GM12891 (cell line): ENCODE results near the gene PRR4. TPM values are rescaled to one million over a fixed set of nuclear protein-coding genes. Genes with fewer than 3 reads are reported as not detected.

Source experiments
- DNase-seq: peaks from one replicate; pipeline ENCODE4 v3.0.0; 2011; ENCODE audit warnings: low spot score; ENCODE audit not compliant: insufficient read length
- FAIRE-seq: peaks from 2 replicates; lab custom pipeline; 2011; peaks lifted over from hg19 to GRCh38; lab: Jason Lieb, UNC
- PAX5 ChIP-seq: IDR thresholded peaks from 2 replicates; pipeline ENCODE4 v1.6.1; 2011; ENCODE audit warnings: low read length, moderate library complexity, mild to moderate bottlenecking; ENCODE audit not compliant: insufficient read depth, severe bottlenecking
- POLR2A ChIP-seq: IDR thresholded peaks from 2 replicates; pipeline ENCODE4 v1.6.1; 2011; ENCODE audit warnings: low read depth, low read length, control low read depth
- POLR2AphosphoS5 ChIP-seq: IDR thresholded peaks from 2 replicates; pipeline ENCODE4 v1.6.1; 2011; ENCODE audit warnings: low read depth, low read length, control low read depth
- POU2F2 ChIP-seq: IDR thresholded peaks from 2 replicates; pipeline ENCODE4 v1.6.1; 2011; ENCODE audit warnings: low read depth, mild to moderate bottlenecking, control low read depth, low read length, moderate library complexity
- SPI1 ChIP-seq: IDR thresholded peaks from 2 replicates; pipeline ENCODE4 v1.6.1; 2011; ENCODE audit warnings: low read depth, low read length, control low read depth
- TAF1 ChIP-seq: IDR thresholded peaks from 2 replicates; pipeline ENCODE4 v1.6.1; 2011; ENCODE audit warnings: low read depth, low read length, control low read depth
- polyA plus RNA-seq: library from polyadenylated mRNA; unstranded; fragments of >200 nt; gene quantifications from one replicate; pipeline ENCODE4 v1.2.1, GENCODE V29; 2012; ENCODE audit warnings: low read depth, missing spikeins, inconsistent platforms; ENCODE audit not compliant: missing spikeins

PRR4 gene, protein sequence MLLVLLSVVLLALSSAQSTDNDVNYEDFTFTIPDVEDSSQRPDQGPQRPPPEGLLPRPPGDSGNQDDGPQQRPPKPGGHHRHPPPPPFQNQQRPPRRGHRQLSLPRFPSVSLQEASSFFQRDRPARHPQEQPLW
- 1.9 TPM for polyA plus RNA-seq

DNA sequence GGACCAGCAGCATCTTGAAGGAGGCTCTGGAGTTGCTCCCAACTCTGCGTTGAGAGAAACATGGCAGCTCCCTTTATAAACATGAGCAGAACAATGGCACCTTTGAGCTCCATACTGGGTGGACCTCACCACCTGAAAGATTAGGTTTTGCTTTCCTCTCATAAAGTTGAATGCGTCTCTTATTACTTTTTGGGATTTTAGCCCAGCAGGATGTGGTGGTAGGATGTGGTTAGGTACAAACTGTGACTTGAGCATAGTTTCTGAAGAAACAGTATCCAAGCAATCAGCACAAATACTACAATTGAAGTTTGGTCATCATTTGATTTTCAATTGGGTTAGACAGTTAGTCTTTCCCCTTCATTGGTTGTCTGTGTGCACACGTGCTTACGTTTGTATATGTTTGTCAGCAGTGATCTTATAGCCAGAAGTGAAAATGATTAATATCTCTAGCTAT, at the start of gene PRR4:
TSS of gene PRR4 (minus strand) at position 51 of the 454 bp plus-strand sequence. CDS start at position 13, 38 bp downstream.
- TF ChIP-seq POU2F2 (no peak), SPI1 (no peak), POLR2AphosphoS5 (no peak)
- DNase-seq (no peak), FAIRE-seq (no peak)

DNA sequence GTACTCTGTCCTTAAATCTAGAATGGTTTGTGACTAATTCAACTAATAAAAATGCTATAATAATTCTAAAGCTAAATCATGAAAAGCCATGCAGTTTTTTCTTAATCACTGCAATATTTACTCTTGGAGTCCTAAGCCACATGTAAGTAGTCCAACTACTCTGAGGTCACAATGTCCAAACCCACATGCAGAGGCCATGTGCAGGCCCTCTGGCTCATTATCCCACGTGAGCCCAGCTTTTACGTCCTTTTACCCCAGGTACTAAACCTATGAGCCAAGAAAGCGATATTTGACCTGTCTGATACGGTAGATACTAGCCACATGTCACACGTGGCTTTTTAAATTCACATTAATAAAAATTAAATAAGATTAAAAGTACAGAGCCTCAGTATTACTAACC, 47.6 kb upstream of the PRR4 start:
- no peak for DNase-seq
- no peak for TF ChIP-seq POU2F2
- TF ChIP-seq PAX5 = no peak
- TF ChIP-seq SPI1 = no peak
- no peak for TF ChIP-seq POLR2AphosphoS5
- TF ChIP-seq TAF1 = no peak
- TF ChIP-seq POLR2A = no peak
- no peak for FAIRE-seq

DNA sequence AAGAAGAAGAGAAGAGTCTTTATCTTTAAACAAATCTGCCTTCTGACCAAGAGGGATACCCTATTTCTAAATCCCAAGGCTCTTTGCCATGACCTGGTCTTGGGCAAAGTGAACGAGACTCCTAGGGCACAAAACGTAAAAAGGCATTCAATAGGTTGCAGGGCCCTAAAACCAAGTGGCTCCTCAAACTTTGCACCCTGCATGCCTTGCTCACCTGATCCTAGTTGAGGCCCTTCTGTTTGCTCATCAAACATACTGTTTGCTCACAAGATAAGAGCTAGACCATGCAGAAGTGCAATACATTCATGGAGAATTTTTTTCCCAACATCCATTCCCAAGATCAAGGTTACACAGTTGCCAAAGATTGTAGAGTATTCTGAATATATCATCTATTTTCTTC, 42.7 kb upstream of the PRR4 start:
- DNase-seq (no peak), FAIRE-seq (no peak)
- no peak for TF ChIP-seq POU2F2
- no peak for TF ChIP-seq TAF1
- no peak for TF ChIP-seq POLR2A

DNA sequence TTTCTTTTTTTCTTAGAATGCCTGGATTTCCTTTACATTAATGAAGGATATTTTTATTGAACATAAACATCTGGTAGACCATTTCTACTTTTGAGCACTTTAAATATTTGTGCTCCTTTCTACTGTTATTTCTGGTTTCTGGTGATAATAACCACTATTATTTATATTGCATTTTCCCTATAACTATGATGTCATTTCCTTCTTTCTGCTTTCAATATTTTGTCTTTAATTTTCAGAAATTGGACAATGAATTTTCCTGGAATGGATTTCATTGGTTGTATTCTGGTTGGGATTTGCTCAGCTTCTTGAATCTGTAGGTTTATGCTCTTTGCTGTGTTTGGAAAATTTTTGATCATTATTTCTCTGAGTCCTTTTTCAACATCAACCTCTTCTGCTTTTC, 40.0 kb upstream of the PRR4 start:
- no peak for FAIRE-seq
- no peak for DNase-seq
- no peak for TF ChIP-seq POLR2AphosphoS5
- TF ChIP-seq TAF1 = no peak
- no peak for TF ChIP-seq POU2F2
- no peak for TF ChIP-seq SPI1
- TF ChIP-seq POLR2A = no peak
- TF ChIP-seq PAX5 = no peak

DNA sequence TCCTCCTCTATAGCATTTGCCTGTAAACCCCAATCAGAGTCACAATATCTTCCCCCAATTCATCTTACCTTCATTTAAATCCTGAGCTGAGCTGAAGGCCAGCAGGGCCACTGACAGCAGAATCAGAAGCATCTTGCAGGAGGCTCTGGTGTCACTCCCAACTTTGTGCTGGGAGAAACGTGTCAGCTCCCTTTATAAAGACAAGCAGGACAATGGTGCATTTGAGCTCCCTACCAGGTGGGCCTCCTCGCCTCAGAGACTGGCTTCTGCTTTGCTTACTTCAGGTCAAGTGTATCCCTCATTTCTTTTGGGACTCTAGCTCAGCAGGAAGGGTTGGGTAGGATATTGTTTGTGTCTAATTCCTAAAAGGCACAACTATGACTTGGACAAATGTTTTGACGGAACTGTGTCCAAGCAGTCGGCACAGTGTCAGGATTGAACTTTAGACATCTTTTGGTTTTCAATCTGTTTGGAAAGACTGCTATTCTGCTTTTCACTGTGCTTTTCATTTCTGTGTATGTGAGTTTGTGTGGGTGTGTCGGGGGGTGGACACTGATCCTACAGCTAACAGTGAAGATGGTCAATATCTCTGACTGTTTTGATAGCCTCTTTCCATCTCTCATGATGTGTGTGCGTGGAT, 34.9 kb upstream of the PRR4 start, which contains the start of gene PRH1:
TSS of gene PRH1 (minus strand) at position 170 of the 640 bp plus-strand sequence. CDS start at position 132, 38 bp downstream.
- TF ChIP-seq POLR2A = no peak
- no peak for TF ChIP-seq TAF1
- no peak for TF ChIP-seq PAX5
- TF ChIP-seq SPI1 = no peak
- no peak for TF ChIP-seq POLR2AphosphoS5
- TF ChIP-seq POU2F2 = no peak
- DNase-seq = no peak
- peak; percentile 9 for FAIRE-seq

DNA sequence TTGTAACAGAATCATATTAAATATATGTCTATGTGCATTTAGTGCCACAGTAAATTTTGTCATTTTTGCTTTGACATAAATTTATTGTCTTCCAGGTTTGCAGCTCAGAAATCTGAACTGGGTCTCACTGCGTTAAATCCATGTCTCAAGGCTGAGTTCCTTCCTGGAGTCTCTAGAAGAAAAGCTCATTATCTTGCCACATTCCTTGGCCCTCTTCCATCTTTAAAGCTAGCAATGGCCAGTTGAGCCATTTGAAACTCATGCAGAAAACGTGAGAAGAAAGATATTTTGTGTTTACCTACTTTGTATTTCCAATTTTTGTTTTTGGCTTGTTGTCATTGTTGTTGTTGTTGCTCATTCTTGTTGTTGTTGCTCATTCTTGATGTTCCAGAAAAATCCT, 24.1 kb upstream of the PRR4 start:
- DNase-seq (no peak), FAIRE-seq (no peak)
- no peak for TF ChIP-seq POU2F2
- no peak for TF ChIP-seq PAX5
- no peak for TF ChIP-seq TAF1
- TF ChIP-seq SPI1 = no peak
- no peak for TF ChIP-seq POLR2AphosphoS5
- TF ChIP-seq POLR2A = no peak

DNA sequence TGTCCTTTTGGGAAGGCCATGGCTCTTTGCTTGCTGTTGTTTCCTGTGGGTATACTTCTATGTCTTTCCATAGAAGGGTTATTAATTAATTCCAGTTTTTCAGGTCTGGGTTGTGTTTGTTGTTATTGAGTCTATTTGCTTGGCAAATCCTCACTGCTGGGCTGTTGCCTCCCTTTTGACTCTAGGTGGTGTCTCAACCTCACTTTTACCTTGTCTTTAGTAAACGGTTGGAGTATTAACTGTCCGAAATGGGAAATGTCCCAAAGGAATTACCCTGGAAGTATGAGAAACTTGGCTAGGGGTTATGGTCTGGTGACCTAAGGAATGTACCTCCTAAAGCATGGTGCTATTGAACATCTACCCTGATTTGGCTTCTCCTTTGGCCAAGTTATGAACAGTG, 18.1 kb upstream of the PRR4 start:
- no peak for TF ChIP-seq PAX5
- no peak for TF ChIP-seq POU2F2
- TF ChIP-seq SPI1 = no peak
- TF ChIP-seq POLR2A = no peak
- DNase-seq (no peak), FAIRE-seq (no peak)

DNA sequence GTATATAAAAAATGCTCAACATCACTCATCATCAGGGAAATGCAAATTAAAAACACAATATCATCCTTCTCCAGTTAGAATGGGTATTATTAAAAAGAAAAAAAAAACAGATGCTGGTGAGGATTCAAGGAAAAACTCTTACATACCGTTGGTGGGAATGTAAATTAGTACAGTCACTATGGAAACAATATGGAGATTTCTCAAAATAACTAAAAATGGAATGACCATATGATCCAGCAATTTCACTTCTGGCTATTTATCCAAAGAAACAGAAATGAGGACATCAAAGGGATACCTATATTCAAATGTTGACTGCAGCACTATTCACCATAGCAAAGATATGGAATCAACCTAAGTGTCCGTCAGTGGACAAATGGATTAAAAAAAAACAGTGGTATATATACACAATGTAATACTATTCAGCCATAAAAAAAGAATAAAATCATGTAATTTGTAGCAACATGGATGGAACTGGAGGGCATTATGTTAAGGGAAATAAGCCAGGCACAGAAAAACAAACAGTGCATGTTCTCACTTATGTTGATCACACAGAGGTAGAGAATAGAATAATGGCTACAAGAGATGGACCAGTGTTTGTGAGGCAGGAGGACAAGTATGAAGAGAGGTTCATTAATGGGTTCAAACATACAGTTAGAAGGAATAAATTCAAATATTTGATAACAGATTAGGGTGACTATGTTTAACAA, 14.4 kb upstream of the PRR4 start:
- FAIRE-seq (no peak), DNase-seq (no peak)
- TF ChIP-seq PAX5 = no peak
- no peak for TF ChIP-seq POU2F2
- no peak for TF ChIP-seq POLR2A
- TF ChIP-seq SPI1 = no peak
- TF ChIP-seq TAF1 = no peak
- TF ChIP-seq POLR2AphosphoS5 = no peak

DNA sequence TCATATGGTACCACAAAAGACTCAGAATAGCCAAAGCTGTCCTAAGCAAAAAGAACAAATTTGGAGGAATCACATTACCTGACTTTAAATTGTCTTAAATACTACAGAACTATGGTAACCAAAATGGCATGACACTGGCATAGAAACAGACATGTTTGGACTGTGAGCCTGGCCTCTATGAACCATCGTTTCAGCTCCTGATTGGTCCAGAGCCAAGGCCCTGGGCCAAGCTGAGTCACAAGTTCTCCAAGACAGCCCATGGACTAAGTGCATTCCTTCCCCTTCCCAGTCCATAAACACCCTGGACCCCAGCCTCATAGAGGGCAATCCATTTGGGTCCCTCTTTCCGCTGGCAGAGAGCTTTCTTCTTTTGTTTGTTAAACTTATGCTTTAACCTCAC, 12.1 kb upstream of the PRR4 start:
- no peak for DNase-seq
- no peak for FAIRE-seq
- TF ChIP-seq TAF1 = no peak

DNA sequence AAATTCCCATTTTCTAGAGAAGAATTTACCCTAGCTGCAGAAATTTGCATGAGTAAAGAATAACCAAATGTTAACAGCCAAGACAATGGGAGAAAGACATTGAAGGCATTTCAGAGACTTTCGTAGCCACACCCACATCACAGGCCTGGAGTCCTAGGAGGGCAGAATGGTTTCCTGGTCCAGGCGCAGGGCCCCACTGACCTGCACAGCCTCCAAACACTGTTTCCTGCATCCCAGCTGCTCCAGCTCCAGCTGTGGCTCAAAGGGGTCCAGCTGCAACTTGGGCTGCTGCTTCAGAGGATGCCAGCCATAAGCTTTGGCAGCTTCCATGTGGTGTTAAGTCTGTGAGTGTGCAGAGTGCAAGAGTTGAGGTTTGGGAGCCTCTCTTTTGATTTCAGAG, 6.5 kb upstream of the PRR4 start:
- DNase-seq = no peak
- TF ChIP-seq POU2F2 (no peak), POLR2A (no peak), POLR2AphosphoS5 (no peak)
- no peak for FAIRE-seq

DNA sequence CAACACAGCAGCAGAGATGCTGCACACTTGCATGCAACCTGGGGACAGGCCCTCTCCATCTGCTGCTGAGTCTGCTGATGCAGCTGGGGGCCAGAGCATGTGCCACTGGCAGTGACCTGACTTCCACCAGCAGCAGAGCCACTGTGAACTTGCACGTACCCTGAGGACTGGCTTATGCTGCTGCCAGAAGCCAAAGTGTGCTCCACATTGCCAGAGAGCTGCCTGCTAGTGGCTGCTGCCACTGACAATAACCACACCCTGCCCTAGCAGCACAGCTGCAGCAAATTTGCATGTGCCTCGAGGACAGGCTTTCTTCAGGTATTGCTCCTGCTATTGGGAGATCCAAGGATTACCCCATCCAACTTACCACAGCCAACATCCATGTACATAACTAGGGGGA, 4.5 kb upstream of the PRR4 start:
- FAIRE-seq (no peak), DNase-seq (no peak)
- no peak for TF ChIP-seq POLR2A
